AG10803 (cell line): ENCODE data around the gene HHLA2.

ENCODE experiments used
- DNase-seq: peaks from one replicate; pipeline ENCODE4 v3.0.0; 2010; ENCODE audit warnings: low read depth
- H3K4me3 ChIP-seq: 2 replicates; pipeline ENCODE4 v1.5.1; 2011; ENCODE audit warnings: mild to moderate bottlenecking, low read length, control low read depth
- TF ChIP-seq, protein P1 (sequence below): conservative IDR thresholded peaks from 2 replicates; pipeline ENCODE4 v1.5.1; 2011; ENCODE audit warnings: mild to moderate bottlenecking, low read length, control low read depth, inconsistent platforms

Gene HHLA2

DNA sequence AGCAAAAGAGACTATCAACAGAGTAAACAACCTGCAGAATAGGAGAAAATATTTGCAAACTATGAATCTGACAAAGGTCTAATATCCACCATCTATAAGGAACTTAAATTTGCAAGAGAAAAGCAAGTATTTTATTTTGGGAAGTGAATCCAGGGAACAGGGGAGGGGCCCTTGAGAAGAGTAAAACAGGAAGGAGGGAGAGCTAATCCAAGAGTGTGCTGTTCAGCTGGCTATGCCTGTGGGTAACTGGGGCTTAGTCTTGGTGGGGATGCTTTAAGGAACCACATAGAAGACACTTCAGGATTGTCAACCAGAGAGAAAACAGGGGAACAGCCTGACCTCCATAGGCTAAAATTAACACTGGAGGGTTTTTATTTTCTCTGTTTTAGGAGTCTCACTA lies 3.9 kb upstream of the HHLA2 start:
- H3K4me3 ChIP-seq, result no peak overlapping the region
- TF ChIP-seq, protein P1, sequence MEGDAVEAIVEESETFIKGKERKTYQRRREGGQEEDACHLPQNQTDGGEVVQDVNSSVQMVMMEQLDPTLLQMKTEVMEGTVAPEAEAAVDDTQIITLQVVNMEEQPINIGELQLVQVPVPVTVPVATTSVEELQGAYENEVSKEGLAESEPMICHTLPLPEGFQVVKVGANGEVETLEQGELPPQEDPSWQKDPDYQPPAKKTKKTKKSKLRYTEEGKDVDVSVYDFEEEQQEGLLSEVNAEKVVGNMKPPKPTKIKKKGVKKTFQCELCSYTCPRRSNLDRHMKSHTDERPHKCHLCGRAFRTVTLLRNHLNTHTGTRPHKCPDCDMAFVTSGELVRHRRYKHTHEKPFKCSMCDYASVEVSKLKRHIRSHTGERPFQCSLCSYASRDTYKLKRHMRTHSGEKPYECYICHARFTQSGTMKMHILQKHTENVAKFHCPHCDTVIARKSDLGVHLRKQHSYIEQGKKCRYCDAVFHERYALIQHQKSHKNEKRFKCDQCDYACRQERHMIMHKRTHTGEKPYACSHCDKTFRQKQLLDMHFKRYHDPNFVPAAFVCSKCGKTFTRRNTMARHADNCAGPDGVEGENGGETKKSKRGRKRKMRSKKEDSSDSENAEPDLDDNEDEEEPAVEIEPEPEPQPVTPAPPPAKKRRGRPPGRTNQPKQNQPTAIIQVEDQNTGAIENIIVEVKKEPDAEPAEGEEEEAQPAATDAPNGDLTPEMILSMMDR, result no peak
- DNase-seq, result no peak

DNA sequence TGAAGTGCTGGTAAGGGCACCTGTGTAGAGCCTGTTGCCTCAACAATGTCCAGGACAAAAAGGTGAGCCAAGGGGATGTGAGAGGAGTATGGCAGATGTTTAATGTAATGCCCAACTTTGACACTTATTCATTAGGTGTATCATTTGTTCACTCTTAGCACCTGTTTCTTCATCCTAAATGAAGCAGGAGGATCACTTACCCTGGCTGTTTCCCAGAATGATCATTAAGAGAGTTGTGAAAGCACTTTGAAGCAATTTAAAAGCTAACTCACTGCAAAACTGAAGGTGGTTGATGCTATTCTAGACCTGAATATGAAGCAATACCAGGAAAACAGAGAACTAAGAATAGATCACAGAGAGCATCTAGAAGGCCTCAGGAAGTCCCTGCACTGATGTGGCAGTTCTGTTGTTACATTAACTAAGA lies 3.4 kb upstream of the HHLA2 start:
- TF ChIP-seq, protein P1, result no peak
- no peak overlapping the region for H3K4me3 ChIP-seq
- DNase-seq, result no peak

- TF ChIP-seq, protein P1, result no peak
- no peak for DNase-seq
- no peak overlapping the region for H3K4me3 ChIP-seq
Measured at GRCh38 chr3:108293858-108294257, 2.5 kb upstream of the HHLA2 start.

- TF ChIP-seq, protein P1, result no peak
- no peak for DNase-seq
- H3K4me3 ChIP-seq, result no peak overlapping the region
Measured at GRCh38 chr3:108295421-108296175, 750 bp upstream of the HHLA2 start.

- TF ChIP-seq, protein P1, result no peak
- no peak overlapping the region for H3K4me3 ChIP-seq
- no peak for DNase-seq
Measured at GRCh38 chr3:108297647-108298046, 1.3 kb downstream of the HHLA2 start.

GRCh38 chr3:108298056-108298455 lies 1.7 kb downstream of the HHLA2 start:
- no peak for DNase-seq
- H3K4me3 ChIP-seq, result no peak overlapping the region
- TF ChIP-seq, protein P1, result no peak

GRCh38 chr3:108300103-108300849 lies 3.9 kb downstream of the HHLA2 start:
- DNase-seq, result no peak
- TF ChIP-seq, protein P1, result no peak
- H3K4me3 ChIP-seq, result no peak overlapping the region
